Rectal smooth muscle tissue (tissue), 1 donor: Measurements from ENCODE around the gene CSPG4.
"Not testable (repeated sequence)": the region's sequence is repeated elsewhere in the genome, so short reads cannot be mapped to it uniquely, and the experiment has no call there.

Source experiments
- H3K27ac ChIP-seq: one replicate; pipeline ENCODE4 v1.7.0; 2013; ENCODE audit warnings: low read depth, low read length, inconsistent platforms
- H3K27me3 ChIP-seq: one replicate; pipeline ENCODE4 v1.7.0; 2013; ENCODE audit warnings: low read length; ENCODE audit not compliant: control insufficient read depth, insufficient read depth
- H3K36me3 ChIP-seq: one replicate; pipeline ENCODE4 v1.7.0; 2013; ENCODE audit warnings: low read length; ENCODE audit not compliant: control insufficient read depth, insufficient read depth
- H3K4me1 ChIP-seq: one replicate; pipeline ENCODE4 v1.7.0; 2013; ENCODE audit warnings: low read length; ENCODE audit not compliant: control insufficient read depth, insufficient read depth
- H3K4me3 ChIP-seq: one replicate; pipeline ENCODE4 v1.7.0; 2013; ENCODE audit warnings: low read length
- H3K9ac ChIP-seq: one replicate; pipeline ENCODE4 v1.7.0; 2013; ENCODE audit warnings: low read length

Gene CSPG4

DNA sequence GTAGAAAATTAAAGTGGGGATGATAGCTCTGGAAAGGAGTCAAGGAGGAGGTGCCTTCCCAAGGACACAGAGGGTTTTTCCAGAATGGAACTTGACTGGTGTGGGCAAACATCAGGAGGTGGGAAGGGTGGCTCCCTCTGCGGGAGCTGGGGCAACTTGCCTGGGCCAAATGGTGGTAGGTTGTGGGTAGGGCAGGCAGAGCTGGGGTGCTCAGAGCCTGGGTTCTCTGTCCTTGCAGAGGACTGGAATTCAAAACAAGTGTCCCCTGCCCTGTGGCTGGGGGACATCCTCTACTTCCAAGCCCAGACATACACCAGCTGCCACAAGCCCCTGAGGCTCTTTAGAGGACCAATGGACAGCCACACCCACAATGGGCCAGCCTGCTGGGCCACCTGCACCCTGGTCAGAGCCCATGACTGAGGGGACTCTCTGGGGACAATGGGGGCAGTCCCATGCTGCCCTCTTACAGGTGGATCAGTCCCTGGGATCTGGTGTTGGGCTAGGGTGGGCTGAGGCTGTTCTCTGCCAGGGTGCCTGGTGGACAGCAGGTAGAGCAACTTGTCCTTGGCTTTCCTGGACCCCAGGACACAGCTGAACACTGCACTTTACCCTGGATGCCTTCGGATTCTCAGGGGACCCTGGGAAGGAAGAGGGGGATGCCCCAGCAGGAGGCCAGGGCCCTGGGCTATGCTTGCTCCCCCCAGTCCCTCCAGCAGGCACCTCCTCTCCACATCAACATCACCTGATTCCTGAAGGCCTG lies 38.6 kb upstream of the CSPG4 start:
- no peaks in the 10 kb centered on the region for H3K4me1 ChIP-seq
- no peaks in the 10 kb centered on the region for H3K36me3 ChIP-seq
- H3K27me3 ChIP-seq = no peaks in the 10 kb centered on the region
- no peak overlapping the region for H3K9ac ChIP-seq
- no peak overlapping the region for H3K4me3 ChIP-seq
- no peak overlapping the region for H3K27ac ChIP-seq

DNA sequence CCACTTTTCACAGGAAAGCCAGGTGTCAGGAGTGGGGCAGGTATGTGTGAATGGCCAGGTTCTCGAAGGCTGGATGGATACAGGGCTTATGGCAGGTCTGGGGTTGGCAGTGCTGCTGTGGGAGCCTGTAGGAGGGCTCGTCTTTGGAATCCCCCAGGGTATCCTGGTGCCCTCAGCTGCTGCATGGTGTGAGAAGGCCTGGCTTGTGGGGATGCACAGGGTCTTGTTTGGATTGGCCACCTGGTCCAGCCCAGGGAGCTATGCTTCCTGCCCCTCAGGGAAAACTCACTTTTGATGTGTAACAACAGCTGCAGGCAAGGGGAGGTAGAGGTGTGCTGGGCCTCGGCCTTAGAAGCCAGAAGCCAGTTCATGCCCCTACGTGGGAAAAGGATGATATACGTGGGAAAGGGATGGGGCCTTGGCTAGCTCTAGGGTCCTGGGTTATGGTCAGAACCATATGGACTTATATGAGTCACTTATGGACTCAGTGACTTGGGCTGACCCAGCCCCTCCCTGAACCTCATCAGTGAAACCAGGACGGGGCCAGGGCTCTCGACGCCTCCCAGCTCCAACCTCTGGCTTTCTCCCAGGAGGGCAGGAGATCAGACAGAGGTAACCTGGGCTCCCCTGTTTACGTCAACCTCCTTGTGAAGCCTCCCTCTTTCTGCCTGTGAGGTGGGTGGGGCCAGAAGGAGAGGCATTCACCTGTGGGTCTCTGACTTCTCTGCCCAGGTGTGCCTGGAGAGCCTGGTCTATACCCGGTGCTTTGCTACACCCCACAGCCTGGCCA lies 37.8 kb upstream of the CSPG4 start:
- Histone ChIP-seq H3K4me3 (no peak overlapping the region), H3K4me1 (no peaks in the 10 kb centered on the region), H3K27me3 (no peaks in the 10 kb centered on the region), H3K36me3 (no peaks in the 10 kb centered on the region), H3K27ac (no peak overlapping the region), H3K9ac (no peak overlapping the region)

DNA sequence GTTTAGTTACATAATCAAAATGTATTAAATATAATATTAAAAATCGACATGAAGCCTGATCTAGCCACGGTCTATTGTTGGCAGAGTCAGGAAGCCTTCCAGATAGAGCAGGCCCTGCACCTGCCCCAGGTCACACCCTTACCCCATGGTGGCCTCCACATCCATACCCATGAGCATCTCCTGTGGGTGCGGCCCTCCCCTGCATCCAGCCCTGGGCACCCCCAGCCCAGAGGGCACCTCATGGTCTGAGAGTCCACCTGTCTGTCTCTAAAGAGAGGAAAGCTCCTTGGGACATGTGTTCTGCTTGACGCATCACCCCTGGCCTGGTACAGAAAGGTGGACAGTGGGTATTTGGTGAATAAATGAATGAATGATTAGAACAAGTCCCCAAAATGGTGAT lies 37.2 kb upstream of the CSPG4 start:
- Histone ChIP-seq H3K27ac (no peak overlapping the region), H3K4me1 (no peaks in the 10 kb centered on the region)

DNA sequence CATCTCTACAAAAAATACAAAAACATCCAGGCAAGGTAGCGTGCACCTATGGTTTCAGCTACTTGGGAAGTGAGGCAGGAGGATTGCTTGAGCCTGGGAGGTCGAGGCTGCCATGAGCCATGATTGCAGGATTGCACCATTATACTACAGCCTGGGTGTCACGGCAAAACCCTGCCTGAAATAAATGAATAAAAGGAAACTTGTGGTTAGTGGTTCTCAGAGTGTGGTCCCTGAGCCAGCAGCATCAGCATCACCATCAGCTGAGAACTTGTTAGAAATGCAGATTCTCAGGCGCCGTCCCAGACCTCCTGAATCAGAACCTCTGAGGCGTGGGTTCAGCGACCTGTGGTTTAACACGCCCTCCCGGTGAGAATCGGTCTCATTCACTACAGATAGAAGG lies 36.2 kb upstream of the CSPG4 start:
- H3K4me3 ChIP-seq, H3K27me3 ChIP-seq, H3K27ac ChIP-seq, H3K4me1 ChIP-seq, H3K36me3 ChIP-seq, H3K9ac ChIP-seq: not testable (repeated sequence)

More for the DNA sequence above, 37.2 kb upstream of the CSPG4 start:
- H3K27me3 ChIP-seq = no peaks in the 10 kb centered on the region
- no peaks in the 10 kb centered on the region for H3K36me3 ChIP-seq
- H3K4me3 ChIP-seq = no peak overlapping the region
- no peak overlapping the region for H3K9ac ChIP-seq

DNA sequence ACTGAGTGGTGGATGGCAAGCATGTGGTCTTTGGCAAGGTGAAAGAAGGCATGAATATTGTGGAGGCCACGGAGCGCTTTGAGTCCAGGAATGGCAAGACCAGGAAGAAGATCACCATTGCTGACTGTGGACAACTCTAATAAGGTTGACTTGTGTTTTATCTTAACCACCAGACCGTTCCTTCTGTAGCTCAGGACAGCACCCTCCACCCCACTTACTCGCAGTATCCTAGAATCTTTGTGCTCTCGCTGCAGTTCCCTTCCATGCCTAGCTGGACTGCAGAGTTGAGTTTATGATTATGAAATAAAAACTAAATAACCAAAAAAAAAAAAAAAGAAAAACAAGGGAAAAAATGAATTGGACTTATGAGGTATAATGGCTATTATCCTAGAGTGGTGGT lies 34.5 kb upstream of the CSPG4 start:
- H3K36me3 ChIP-seq, H3K4me3 ChIP-seq, H3K27me3 ChIP-seq, H3K27ac ChIP-seq, H3K4me1 ChIP-seq, H3K9ac ChIP-seq: not testable (repeated sequence)

DNA sequence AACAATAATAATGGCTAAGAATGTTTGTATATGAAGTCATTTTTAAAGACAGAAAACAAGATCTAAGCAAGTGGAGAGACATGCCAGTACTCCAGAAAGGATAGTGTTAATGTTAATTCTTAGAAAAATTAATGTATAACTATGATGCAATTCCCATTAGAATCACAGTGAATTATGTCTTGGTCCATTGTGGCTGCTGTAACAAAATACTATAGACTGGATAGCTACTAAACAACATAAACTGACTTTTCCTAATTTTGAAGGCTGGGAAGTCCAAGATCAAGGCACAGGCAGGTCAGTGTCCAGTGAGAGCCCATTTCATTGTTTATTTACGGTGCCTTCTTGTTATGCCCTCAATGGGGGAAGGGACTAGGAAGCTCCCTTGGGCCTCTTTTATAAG lies 32.7 kb upstream of the CSPG4 start:
- no peak overlapping the region for H3K27ac ChIP-seq
- no peaks in the 10 kb centered on the region for H3K4me1 ChIP-seq
- no peak overlapping the region for H3K9ac ChIP-seq
- no peak overlapping the region for H3K4me3 ChIP-seq
- no peaks in the 10 kb centered on the region for H3K27me3 ChIP-seq
- H3K36me3 ChIP-seq = no peaks in the 10 kb centered on the region

DNA sequence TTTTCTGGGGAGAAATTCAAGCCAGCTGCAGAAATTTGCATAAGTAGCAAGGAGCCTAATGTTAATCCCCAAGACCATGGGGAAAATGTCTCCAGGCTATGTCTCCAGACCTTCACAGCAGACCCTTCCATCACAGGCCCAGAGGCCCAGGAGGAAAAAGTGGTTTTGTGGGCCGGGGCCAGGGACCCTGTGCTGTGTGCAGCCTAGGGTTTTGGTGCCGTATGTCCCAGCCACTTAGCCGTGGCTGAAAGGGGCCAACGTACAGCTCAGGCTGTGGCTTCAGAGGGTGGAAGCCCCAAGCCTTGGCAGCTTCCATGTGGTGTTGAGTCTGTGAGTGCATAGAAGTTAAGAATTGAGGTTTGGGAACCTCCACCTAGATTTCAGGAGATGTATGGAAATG lies 29.7 kb upstream of the CSPG4 start:
- H3K4me3 ChIP-seq, H3K27ac ChIP-seq, H3K9ac ChIP-seq, H3K36me3 ChIP-seq, H3K27me3 ChIP-seq, H3K4me1 ChIP-seq: not testable (repeated sequence)

DNA sequence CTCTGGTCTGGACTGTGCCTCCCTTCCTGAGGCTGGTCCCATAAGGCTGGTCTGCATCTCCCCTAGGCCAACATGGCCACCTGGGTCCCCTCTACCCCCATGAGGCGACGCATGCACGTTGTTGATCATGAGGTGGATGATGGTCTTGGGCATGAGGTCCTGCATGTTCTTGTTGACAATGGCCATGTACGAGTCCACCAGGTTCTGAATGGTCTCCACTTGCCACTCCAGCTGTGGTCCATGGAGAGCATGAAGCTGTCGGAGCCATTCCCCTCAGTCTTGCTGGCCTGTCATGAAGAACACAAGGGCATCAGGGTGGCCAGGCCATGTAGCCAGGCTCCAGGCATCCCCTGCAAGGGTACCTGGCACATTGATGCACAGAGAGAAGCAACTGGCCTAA lies 27.1 kb upstream of the CSPG4 start:
- Histone ChIP-seq H3K27ac (no peak overlapping the region), H3K36me3 (no peaks in the 10 kb centered on the region), H3K27me3 (no peaks in the 10 kb centered on the region), H3K4me3 (no peak overlapping the region), H3K9ac (no peak overlapping the region), H3K4me1 (no peaks in the 10 kb centered on the region)

DNA sequence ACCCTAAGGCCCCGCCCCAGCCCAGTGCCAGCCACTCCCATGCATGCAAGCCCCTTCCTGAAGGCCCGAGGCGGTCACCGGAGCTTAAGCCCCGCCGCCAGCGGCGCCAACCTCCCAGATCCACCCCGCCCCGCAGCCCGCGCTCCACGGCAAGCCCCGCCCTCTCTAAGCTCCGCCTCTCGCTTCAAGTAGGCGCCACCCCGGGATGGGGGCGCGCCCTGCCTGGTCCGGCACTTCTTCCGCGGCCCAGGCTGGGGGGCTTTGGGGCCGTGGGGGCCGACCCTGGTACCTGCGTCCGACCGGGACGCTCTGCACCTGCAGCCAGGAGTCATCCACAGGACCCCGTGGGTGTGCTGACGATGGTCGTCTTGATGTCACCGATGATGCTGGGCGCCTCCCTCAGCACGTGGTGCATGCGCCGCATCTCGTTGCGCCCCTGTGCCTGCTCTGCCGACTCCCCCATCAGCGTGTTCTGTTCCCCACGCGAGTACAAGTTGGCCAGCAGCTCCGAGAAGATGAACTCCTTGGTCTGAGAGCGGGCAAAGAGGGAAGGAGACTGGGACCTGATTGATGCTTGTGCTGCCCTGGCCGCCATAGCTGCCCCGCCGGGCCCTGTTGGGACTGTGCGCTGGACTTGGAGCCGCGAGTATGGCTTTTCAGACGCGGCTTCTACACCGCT lies 26.1 kb upstream of the CSPG4 start:
- Histone ChIP-seq H3K36me3 (no peaks in the 10 kb centered on the region), H3K4me3 (peak overlapping the region; percentile 87), H3K9ac (no peak overlapping the region), H3K4me1 (peaks cover 6% of the 10 kb centered on the region), H3K27ac (peak overlapping the region; percentile 70), H3K27me3 (no peaks in the 10 kb centered on the region)

DNA sequence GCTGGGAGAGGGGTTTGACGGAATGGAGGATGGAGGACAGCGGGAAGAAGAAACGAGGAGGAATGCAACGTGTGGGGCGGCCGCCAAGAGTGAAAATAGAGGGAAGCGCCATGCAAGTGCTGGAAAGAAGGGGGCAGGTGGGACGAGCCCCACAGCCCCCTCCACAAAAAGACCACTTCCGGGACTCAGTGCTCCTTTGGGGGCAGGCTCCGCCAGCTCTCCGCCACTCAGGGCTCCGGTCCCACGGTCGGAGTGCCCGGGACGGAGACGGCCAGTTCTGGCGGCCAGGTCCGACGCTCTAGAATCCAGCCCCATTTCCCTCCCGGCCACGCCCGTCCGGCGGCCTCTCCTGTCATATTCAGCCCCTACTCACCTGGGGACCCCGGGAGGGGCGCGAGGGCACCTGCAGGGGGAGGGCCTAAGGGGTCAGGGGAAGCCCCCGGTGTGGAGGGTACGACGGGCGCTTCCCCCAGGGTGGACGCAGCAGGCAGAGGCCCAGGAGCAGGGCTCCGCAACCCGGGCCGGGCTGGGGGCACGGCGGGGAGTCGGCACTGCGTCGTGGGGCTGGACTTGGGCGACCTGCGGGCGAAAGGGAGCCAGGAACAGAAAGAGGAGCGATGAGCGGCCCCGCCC lies 25.5 kb upstream of the CSPG4 start:
- H3K27ac ChIP-seq = peak overlapping the region; percentile 66
- peak overlapping the region; percentile 83 for H3K9ac ChIP-seq
- no peaks in the 10 kb centered on the region for H3K27me3 ChIP-seq
- H3K4me1 ChIP-seq = peaks cover 6% of the 10 kb centered on the region
- no peaks in the 10 kb centered on the region for H3K36me3 ChIP-seq
- H3K4me3 ChIP-seq = peak overlapping the region; percentile 87

DNA sequence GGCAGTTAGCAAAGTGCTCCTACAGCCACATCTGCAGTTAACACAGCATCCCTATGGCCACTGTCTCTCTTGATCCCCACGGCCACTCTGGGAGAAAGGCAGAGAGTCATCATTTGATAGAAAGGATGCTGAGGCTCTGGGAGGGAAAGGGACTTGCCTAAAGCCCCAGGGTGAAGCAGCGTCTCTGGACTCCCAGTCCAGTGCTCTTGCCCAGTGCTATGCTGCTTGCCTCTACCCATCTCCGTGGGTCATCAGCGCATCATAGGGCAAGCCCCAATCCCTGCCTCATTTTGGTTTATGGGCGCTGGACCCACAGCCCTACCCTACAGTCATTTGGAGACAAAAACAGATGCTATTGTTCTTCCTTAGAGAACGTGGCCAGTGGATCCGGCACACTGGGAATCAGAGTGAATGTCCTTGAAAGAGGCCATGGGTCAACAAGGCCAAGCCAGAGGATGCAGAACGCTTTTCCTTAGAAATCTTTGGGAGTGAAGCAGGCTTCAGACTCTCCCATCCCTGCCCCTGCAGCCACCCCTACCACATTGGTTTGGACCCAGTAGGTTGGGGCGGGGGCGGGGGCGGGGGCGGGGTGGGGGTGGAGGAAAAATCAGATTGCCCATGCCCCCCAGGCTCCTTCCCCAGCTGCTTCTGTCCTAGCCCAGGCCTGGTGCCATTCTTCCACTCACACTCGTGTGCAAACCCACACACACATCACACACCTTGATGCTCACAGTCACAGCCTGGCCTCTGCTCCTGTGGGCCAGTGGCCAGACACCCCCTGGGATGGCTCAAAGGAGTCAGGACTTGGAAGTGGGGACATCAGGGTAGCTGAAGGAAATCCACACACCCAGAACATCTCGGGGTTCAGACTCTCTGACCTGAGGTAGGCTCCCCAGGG lies 24.7 kb upstream of the CSPG4 start:
- H3K36me3 ChIP-seq, H3K27me3 ChIP-seq: not testable (repeated sequence)
- Histone ChIP-seq H3K27ac (peak overlapping the region; percentile 66), H3K4me3 (peak overlapping the region; percentile 87), H3K4me1 (peaks cover 10% of the 10 kb centered on the region), H3K9ac (peak overlapping the region; percentile 83)
